Stimulated activated CD4-positive, alpha-beta T cell treated with anti-CD3 and anti-CD28 coated beads, Interleukin-15, amount 100 ng/mL, for 1 hour (primary cell): ENCODE data around the gene FUT3.

Experiments
- DNase-seq, 2 donors: peaks; one replicate each; pipeline ENCODE4 v3.0.0-alpha.2; 2020; ENCODE audit warnings: low read depth in 1 of 2, low spot score in 1 of 2

Gene FUT3

DNA sequence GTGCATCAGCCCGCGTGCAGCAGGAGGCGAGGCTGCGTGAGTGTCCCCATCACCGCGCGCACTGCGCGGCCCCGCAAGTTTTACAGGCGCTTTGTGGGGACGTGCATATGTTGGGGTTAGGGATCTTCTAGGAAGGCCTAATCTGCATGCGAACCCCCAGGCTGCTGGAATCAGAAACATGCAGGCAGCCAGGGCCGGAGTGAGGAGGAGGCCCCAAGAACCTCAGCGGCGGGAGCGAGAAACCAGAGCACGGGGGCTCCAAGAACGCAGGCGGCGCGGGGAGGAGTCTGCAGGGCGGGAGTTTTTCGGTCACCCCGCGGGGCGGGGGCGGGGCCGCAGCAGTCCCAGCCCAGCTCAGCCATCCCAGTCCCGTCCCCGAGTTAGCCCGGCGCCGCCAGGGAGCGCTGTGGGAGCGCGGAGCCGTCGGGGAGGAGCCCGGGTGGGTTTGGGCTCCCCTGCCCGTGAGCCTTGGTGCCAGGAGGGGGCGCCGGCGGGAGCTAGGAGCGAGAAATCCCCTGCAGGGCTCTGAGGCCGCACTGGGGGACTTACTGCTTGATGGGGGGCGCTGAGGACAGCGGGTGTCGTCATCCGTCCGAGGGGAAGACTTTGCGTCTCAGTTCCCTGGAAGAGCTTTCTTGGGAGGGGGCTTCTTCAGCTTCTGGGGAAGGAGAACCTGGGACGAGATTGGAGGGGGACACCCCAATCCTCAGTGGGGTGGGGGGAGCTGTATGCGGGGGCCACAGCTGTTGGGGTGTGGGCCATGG, 47.3 kb downstream of the FUT3 start:
- DNase-seq, result peak; percentile 85 to 92

DNA sequence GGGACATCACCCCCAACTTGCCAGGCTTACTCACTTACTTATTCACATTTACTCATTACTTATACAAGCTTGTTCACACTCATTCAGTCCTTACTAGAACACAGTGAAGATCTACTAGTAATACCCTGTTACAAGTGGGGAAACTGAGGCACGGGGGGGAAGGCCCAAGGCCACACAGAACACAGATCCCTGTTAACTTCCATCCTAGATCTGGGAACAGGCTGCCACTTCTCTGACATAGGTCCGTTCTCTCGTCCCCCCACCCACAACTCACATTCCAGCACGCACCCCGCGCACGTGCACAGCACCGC, 47.9 kb downstream of the FUT3 start:
- no peak for DNase-seq

DNA sequence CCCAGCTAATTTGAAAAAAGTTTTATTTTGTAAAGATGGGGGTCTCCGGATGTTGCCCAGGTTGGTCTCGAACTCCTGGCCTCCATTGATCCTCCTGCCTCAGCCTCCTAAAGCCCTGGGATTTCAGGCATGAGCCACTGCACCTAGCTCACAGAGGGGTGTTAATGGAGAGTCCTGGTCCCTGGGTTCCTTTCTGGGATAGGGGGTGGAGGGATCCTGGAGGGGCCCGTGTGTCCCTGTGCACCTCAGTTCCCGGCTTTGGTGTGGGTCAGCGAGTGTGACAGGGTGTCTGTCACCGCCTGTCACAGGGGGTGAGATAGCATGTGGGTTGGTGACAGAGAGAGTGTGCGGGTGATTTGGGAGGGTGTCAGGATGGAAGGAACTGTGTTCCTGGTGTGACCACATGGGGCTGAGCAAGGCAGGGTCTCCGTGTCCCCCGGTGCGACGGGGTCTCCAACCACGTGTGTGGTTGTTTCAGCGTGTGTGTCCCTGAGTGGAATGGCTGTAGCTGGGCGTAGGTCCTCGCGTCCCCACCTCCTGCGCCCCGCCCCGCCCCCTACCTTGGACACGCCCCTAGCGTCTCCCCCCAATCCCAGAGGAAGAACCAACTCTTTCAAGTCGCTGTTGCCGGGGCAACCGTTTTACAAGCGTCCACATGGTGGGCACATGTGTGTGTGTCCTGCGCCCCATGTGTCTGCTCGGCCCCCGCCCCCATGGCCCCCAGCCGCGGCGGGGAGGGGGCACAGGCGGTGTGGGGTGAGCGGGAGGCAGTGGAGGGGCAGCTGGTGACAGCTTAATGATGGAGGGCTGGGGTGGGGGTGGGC, 49.2 kb downstream of the FUT3 start:
- no peak for DNase-seq

DNA sequence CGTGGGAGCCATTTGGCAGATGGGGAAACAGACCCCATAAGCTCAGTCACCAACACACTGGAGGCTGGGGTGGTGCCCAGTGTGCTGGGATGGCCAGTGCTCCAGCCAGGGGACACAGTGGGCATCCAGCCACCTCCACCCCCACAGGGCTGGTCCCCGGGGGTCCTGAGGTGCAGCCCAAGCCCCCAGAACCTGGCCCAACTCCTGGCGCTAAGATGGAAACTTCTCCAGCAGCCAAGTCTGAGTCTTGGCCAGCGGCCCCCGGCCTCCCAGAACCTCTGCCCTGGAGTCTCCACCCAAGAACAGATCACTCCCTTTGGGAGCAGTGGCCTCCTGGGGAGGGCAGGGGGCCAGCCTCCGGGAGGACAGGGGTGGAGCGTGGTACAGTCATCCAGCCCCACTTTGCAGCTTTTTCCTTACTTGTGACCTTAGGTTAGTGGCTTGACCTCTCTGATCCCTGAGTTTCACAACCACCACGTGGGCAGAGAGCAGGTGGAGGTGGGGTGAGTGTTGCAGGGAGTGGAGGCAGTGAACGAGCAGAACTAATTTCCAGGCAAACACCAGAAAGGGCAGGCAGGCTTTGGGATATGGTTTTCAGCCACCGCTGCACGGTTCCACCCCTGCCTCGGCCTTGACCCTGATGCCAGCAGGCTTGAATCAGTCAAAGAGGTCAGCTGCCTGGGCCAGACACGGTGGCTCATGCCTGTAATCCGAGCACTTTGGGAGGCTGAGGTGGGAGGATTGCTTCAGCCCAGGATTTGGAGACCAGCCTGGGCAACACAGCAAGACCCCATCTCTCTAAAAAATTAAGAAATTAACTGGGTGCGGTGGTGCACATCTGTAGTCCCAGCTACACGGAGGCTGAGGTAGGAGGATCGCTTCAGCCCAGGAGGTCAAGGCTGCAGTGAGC, 50.6 kb downstream of the FUT3 start:
- DNase-seq, result no peak

DNA sequence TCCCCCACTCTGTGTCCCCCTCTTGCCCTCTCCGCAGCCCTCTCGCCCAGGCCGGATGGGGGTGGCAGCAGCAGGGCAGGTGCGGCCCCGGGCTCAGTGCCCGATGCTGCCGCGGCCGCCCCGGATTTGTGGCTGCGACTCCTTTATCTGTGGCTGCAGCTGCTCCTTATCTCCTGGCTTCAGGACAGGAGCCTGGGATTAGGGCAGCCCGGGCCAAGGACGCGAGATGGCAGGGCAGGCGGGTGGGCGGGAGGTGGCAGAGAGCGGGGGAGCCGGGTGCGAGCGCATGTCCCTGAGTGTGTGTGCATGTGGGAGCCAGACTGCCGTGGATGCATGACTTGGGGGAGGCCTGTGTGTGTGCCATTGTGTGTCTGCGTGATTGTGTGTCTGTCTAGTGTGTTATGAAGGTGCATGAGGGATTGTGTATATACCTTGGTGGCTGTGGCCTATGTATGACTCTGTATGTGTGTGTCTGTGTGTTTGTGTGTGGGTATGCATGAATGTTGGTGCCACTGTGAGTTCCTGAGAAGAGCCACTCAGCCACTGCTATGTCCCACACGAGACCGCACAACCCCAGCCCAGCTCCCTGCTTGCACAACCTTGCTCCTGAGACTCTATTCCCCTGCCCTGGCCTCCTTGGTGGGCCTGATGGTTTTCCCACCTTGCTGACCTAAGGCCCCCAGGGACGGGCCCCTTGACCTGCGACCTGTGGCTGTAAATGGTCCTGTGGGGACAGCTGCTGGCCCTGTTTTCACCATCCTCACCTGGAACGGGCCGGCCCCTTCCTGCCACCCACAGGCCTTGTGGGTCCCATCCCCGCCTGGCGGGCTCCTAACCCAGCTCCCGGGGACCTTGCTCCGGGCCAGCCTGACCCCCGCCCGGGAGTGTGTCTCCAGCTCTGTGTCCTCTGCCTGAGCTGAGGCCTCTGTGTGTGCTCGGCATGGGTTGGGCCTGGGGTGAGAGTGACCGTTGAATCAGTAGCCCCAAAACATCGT, 51.7 kb downstream of the FUT3 start:
- no peak for DNase-seq

DNA sequence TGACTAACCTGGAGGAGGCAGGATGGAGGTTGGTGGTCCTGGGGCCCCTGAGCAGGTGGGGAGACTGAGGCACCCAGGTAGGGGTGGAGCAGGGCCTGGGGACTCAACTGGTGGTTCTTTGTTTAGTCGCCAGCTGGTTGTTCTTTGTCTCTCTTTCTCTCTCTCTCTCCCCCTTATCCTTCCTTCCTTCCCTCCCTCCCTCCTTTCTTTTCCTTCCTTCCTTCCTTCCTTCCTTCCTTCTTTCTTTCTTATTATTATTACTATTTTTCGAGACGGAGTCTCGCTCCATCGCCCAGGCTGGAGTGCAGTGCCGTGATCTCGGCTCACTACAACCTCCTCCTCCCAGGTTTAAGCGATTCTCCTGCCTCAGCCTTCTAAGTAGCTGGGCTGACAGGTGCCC, 53.0 kb downstream of the FUT3 start:
- DNase-seq, result no peak

DNA sequence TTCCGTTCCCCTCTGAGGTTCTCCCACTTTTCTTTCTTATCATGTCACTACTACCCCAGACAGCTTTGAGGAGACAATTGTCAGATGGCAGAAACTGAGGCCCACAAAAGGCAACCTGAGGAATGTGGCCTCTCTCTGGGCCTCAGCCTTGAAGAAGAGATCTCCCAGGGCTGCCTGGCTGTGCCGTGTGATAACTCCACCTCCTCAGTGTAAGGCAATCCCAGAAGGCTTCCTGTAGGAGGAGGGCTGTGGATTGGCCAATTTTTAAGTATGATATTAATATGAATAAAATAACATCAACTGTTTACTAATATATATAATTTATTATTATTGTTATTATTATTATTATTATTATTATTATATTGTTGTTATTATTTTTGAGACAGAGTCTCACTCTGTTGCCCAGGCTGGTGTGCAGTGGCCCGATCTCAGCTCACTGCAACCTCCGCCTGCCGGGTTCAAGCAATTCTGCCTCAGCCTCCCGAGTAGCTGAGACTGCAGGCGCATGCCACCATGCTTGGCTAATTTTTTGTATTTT, 55.8 kb downstream of the FUT3 start:
- DNase-seq, result no peak

DNA sequence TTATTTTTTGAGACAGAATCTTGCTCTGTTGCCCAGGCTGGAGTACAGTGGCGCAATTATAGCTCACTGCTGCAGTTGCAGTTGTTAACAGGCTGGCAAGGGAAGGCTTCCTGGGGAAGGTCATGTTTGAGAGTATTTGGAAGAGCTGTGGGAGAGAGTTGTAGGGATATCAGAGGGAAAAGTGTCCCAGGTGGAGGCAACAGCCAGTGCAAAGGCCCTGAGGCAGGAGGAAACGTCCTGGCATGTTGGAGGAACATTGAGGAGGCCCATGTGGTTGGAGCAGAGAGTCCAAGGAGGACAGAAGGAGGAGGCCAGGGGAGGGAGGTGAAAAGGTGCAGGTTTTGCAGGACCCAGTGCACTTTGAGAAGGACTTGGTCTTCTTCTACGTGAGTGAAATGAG, 58.1 kb downstream of the FUT3 start:
- no peak for DNase-seq
